BLaER1 treated with 17β-estradiol and CSF1 and Interleukin-3, amounts not matched to agents 10 nM and 100 nM (cell line): Measurements from ENCODE around the gene ATF7.
A peak's percentile ranks its signal among the peaks of the same experiment; 100 is the strongest.

ENCODE experiments used
- H3K27ac ChIP-seq, 11 experiments: shearing (Covaris generic); formaldehyde crosslinking; 2 replicates each; pipeline ENCODE4 v1.8.1; 2022
- H3K27me3 ChIP-seq, 11 experiments: shearing (Covaris generic); formaldehyde crosslinking; 2 replicates each; pipeline ENCODE4 v1.8.1; 2022
- H3K36me3 ChIP-seq, 11 experiments: shearing (Covaris generic); formaldehyde crosslinking; 2 replicates each; pipeline ENCODE4 v1.8.1; 2022
- H3K4me1 ChIP-seq, 10 experiments: shearing (Covaris generic); formaldehyde crosslinking; 2 replicates each; pipeline ENCODE4 v1.8.1; 2022
- H3K4me2 ChIP-seq, 11 experiments: shearing (Covaris generic); formaldehyde crosslinking; 2 replicates each; pipeline ENCODE4 v1.8.1; 2022
- H3K4me3 ChIP-seq, 10 experiments: shearing (Covaris generic); formaldehyde crosslinking; 2 replicates each; pipeline ENCODE4 v1.8.1; 2022
- H3K9ac ChIP-seq, 11 experiments: shearing (Covaris generic); formaldehyde crosslinking; 2 replicates each; pipeline ENCODE4 v1.8.1; 2022
- H3K9me3 ChIP-seq, 11 experiments: shearing (Covaris generic); formaldehyde crosslinking; replicated peaks in 1 of 11; 2 replicates each; pipeline ENCODE4 v1.8.1; 2022
- H4K20me1 ChIP-seq, 11 experiments: shearing (Covaris generic); formaldehyde crosslinking; 2 replicates each; pipeline ENCODE4 v1.8.1; 2022
- Cebpa-rat ChIP-seq, 11 experiments: shearing (Covaris generic); IDR thresholded peaks; 2 replicates each; pipeline ENCODE4 v1.8.1; 2022

The ATF7 gene

DNA sequence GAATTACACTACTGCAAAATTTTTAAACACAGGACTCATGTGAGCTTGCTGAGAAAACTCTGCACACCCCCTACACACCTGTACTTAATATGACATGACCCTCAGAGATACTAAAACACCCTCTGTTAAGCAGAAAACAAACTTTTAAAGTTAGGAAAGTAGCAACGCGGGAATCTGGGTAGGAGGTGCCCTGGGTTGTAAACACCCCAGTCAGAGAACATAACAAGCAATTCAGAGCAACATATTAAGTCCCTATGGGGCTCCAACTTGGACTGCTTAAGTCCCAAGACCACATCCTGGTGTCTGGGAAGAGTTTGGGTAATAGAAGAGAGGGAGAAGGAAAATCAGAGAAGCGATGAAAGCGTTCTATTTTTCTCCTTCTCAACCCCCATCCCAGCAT, 1.2 kb downstream of the ATF7 start:
- Histone ChIP-seq H3K9ac (peak overlapping the region; percentile 89 to 98 (median 95)), H3K4me1 (peaks cover 40 to 58% (median 45%) of the 10 kb centered on the region in 10 experiments), H3K4me3 (peak overlapping the region; percentile 66 to 82 (median 78)), H3K9me3 (peaks cover 0 to 4% (median 0%) of the 10 kb centered on the region in 11 experiments; a peak in 1 of 22 replicates), H3K27ac (peak overlapping the region; percentile 88 to 99 (median 95); a peak in 21 of 22 replicates), H4K20me1 (peaks cover 0 to 15% (median 0%) of the 10 kb centered on the region in 11 experiments; a peak in 5 of 22 replicates), H3K4me2 (peak overlapping the region; percentile 84 to 99 (median 95)), H3K27me3 (no peaks in the 10 kb centered on the region), H3K36me3 (peaks cover 0 to 23% (median 7%) of the 10 kb centered on the region in 11 experiments; a peak in 9 of 22 replicates)
- TF ChIP-seq Cebpa-rat (IDR thresholded peaks at IDR 0.05), result no peak

DNA sequence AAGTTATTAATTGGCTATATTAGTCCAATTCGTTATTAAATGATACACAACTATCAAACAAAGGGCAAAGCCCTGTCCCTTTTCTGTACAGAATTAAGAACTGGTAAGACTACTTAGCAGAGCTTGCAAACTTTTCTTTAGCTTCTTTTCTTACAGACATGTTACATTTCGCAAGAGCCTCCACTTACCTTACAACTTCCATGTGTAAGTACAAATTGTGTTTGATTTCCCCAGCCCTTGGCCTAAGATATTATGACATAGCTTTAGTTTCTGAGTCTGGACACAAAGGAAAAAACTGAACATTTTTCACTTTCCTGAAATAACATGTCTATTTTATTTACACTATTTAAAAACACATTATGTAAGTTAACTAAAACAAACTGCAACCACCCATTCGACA, 1.7 kb downstream of the ATF7 start:
- H3K36me3 ChIP-seq, result peaks cover 0 to 23% (median 7%) of the 10 kb centered on the region in 11 experiments; a peak in 9 of 22 replicates
- peaks cover 45 to 63% (median 50%) of the 10 kb centered on the region in 10 experiments for H3K4me1 ChIP-seq
- no peaks in the 10 kb centered on the region for H3K27me3 ChIP-seq
- peak overlapping the region; percentile 25 to 98 (median 95); a peak in 20 of 22 replicates for H3K9ac ChIP-seq
- peak overlapping the region; percentile 66 to 82 (median 78); a peak in 19 of 20 replicates for H3K4me3 ChIP-seq
- peak overlapping the region; percentile 84 to 99 (median 95) for H3K4me2 ChIP-seq
- no peaks in the 10 kb centered on the region for H3K9me3 ChIP-seq
- TF ChIP-seq Cebpa-rat (IDR thresholded peaks at IDR 0.05), result peak in 2 of 11 experiments; percentile 24 to 30; a peak in 3 of 22 replicates
- peak overlapping the region in 8 of 11 experiments; percentile 91 to 99 (median 96); a peak in 14 of 22 replicates for H3K27ac ChIP-seq
- H4K20me1 ChIP-seq, result peaks cover 0 to 15% (median 0%) of the 10 kb centered on the region in 11 experiments; a peak in 5 of 22 replicates

DNA sequence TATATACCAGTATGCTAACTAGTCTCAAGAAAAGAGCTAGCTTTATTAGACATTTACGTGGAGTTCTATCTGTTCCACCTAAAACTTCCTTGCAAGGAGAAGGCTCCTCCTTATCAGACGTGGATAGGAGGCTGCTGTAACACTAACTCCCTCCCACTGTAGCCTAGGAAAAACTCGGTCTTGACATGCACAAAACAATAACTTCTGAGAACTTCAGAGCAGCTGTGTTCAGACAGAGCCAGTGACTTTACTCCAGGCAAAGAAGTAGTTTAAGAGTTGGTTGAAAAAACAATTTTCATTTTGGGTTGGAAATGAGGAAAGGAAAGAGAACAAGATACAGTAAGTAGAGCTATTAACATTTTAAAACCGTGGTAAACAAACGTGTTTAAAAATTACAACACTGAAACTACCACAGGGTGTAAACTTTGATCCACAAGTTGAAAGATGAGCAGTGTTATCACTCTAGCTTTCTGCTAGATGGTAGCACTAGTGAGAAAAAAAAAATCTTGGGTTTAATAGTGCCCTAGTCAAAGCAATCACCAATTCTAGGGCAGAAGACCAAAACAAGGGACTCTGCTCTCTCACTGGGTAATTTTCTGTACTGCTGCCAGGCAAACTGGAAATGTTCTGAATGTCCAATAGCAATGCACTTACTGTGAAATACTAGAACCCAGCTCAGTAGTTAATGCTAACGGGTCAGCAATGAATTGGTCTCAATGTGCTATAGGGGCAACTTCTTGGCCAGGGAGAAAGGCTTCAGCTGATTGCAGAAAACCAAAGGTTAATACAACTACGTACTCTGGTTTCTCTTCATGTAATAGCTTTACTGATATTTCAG, 2.4 kb downstream of the ATF7 start:
- H3K9me3 ChIP-seq, result no peaks in the 10 kb centered on the region
- no peaks in the 10 kb centered on the region for H3K27me3 ChIP-seq
- H3K27ac ChIP-seq, result peak overlapping the region; percentile 0 to 99 (median 45); a peak in 14 of 22 replicates
- peak overlapping the region; percentile 84 to 99 (median 95) for H3K4me2 ChIP-seq
- peak overlapping the region; percentile 25 to 98 (median 95); a peak in 21 of 22 replicates for H3K9ac ChIP-seq
- H3K36me3 ChIP-seq, result peaks cover 0 to 23% (median 7%) of the 10 kb centered on the region in 11 experiments; a peak in 9 of 22 replicates
- TF ChIP-seq Cebpa-rat (IDR thresholded peaks at IDR 0.05), result no peak
- peak overlapping the region; percentile 66 to 82 (median 78); a peak in 16 of 20 replicates for H3K4me3 ChIP-seq
- peaks cover 52 to 70% (median 57%) of the 10 kb centered on the region in 10 experiments for H3K4me1 ChIP-seq
- peaks cover 0 to 17% (median 0%) of the 10 kb centered on the region in 11 experiments; a peak in 6 of 22 replicates for H4K20me1 ChIP-seq

DNA sequence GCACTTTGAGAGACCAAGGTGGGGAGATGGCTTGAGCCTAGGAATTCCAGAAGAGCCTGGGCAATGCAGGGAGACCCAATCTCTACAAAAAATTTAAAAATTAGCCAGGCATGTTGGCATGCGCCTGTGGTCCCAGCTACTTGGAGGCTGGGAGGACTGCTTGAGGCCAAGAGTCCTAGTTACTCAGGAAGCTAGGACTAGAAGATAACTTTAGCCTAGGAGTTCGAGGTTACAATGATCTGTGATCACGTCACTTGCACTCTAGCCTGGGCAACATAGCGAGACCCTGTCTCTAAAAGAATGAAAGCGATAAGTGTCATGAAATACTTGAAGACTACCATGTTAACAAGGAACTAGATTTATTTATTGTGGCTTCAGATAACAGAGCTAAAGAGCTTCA, 3.5 kb downstream of the ATF7 start:
- Histone ChIP-seq H3K4me3 (no peak overlapping the region), H3K4me2 (peak overlapping the region; percentile 8 to 99 (median 94); a peak in 18 of 22 replicates), H3K9me3 (no peaks in the 10 kb centered on the region), H3K27me3 (no peaks in the 10 kb centered on the region), H3K27ac (peak overlapping the region in 5 of 11 experiments; percentile 2 to 97 (median 10); a peak in 5 of 22 replicates), H4K20me1 (peaks cover 0 to 26% (median 0%) of the 10 kb centered on the region in 11 experiments; a peak in 6 of 22 replicates), H3K4me1 (peaks cover 57 to 77% (median 66%) of the 10 kb centered on the region in 10 experiments), H3K36me3 (peaks cover 0 to 23% (median 7%) of the 10 kb centered on the region in 11 experiments; a peak in 9 of 22 replicates), H3K9ac (peak overlapping the region in 1 of 11 experiments; percentile 12; a peak in 1 of 22 replicates)
- TF ChIP-seq Cebpa-rat (IDR thresholded peaks at IDR 0.05), result no peak

DNA sequence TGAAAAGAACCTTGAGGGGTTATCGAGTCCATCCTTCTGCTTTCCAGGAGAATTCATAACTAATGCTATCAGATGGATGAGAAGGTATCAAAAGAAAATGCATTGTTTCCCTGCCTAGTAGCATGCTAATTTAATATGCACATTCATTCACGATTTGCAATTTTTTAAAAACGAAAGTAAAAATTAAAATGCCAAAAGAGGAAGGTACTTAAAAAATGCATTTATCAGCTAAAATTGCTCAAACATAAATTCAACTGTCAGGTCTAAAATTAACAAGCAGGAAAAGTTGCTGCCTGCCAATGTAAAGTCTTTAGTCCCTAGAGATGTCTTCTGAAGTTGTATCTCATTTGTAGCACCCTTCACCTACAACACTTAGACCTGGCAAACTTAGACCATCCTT, 7.9 kb downstream of the ATF7 start:
- Histone ChIP-seq H3K9me3 (no peaks in the 10 kb centered on the region), H4K20me1 (peaks cover 0 to 40% (median 0%) of the 10 kb centered on the region in 11 experiments; a peak in 7 of 22 replicates), H3K4me2 (peak overlapping the region; percentile 68 to 95 (median 86)), H3K4me3 (peak overlapping the region; percentile 41 to 62 (median 52); a peak in 18 of 20 replicates), H3K36me3 (peaks cover 0 to 44% (median 23%) of the 10 kb centered on the region in 11 experiments; a peak in 19 of 22 replicates), H3K4me1 (peaks cover 52 to 91% (median 74%) of the 10 kb centered on the region in 10 experiments), H3K27me3 (no peaks in the 10 kb centered on the region), H3K9ac (peak overlapping the region; percentile 55 to 81 (median 73)), H3K27ac (peak overlapping the region; percentile 52 to 87 (median 84); a peak in 21 of 22 replicates)
- TF ChIP-seq Cebpa-rat (IDR thresholded peaks at IDR 0.05), result no peak

DNA sequence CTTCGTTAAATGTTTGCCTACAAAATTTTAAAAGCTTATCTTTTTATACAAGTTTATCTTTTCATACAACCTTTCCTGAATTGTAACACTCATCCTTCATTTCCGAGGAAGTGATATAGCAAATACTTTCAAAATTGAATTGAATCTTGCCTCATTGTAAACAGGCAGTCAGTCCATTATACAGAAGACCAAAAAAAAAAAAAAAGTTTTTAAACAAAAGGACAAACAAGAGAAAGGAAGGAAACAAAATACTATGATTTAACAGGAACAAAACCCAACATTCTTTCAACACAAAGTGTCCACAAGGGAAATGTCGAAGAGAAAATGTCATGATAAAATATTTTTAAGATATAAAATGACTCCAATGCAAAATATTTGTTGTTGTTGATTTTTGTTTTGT, 8.5 kb downstream of the ATF7 start:
- H3K36me3 ChIP-seq, result peaks cover 0 to 45% (median 23%) of the 10 kb centered on the region in 11 experiments; a peak in 19 of 22 replicates
- peak overlapping the region; percentile 55 to 81 (median 73) for H3K9ac ChIP-seq
- no peaks in the 10 kb centered on the region for H3K9me3 ChIP-seq
- no peak for TF ChIP-seq Cebpa-rat (IDR thresholded peaks at IDR 0.05)
- H3K4me2 ChIP-seq, result peak overlapping the region; percentile 68 to 95 (median 86); a peak in 21 of 22 replicates
- peak overlapping the region; percentile 52 to 87 (median 84); a peak in 21 of 22 replicates for H3K27ac ChIP-seq
- H3K4me3 ChIP-seq, result peak overlapping the region; percentile 41 to 62 (median 52); a peak in 17 of 20 replicates
- H4K20me1 ChIP-seq, result peaks cover 0 to 44% (median 0%) of the 10 kb centered on the region in 11 experiments; a peak in 8 of 22 replicates
- H3K27me3 ChIP-seq, result no peaks in the 10 kb centered on the region
- peaks cover 49 to 85% (median 69%) of the 10 kb centered on the region in 10 experiments for H3K4me1 ChIP-seq

DNA sequence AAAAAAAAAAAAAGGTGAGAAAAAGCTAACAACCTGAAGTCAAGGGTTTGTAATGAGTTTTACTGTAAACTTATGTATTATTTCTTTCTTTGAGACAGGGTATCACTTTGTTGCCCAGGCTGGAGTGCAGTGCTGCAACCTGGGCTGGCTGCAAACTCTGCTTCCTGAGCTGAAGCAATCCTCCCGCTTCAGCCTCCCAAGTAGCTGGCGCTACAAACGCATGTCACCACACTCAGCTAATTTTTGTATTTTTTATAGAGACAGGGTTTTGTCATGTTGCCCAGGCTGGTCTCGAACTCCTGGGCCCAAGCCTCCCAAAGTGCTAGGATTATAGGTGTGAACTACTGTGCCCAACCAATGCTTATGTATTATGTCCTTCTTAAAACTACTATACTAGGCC, 9.2 kb downstream of the ATF7 start:
- H3K9me3 ChIP-seq, result no peaks in the 10 kb centered on the region
- H3K4me2 ChIP-seq, result peak overlapping the region; percentile 68 to 95 (median 86)
- peaks cover 0 to 52% (median 0%) of the 10 kb centered on the region in 11 experiments; a peak in 9 of 22 replicates for H4K20me1 ChIP-seq
- H3K4me1 ChIP-seq, result peaks cover 44 to 78% (median 66%) of the 10 kb centered on the region in 10 experiments
- H3K27me3 ChIP-seq, result no peaks in the 10 kb centered on the region
- H3K9ac ChIP-seq, result peak overlapping the region; percentile 55 to 81 (median 73); a peak in 19 of 22 replicates
- peaks cover 5 to 45% (median 26%) of the 10 kb centered on the region in 11 experiments; a peak in 20 of 22 replicates for H3K36me3 ChIP-seq
- H3K4me3 ChIP-seq, result peak overlapping the region in 2 of 10 experiments; percentile 3 to 16; a peak in 2 of 20 replicates
- peak in 2 of 11 experiments; percentile 34 to 39; a peak in 2 of 22 replicates for TF ChIP-seq Cebpa-rat (IDR thresholded peaks at IDR 0.05)
- peak overlapping the region in 10 of 11 experiments; percentile 70 to 87 (median 84); a peak in 20 of 22 replicates for H3K27ac ChIP-seq

DNA sequence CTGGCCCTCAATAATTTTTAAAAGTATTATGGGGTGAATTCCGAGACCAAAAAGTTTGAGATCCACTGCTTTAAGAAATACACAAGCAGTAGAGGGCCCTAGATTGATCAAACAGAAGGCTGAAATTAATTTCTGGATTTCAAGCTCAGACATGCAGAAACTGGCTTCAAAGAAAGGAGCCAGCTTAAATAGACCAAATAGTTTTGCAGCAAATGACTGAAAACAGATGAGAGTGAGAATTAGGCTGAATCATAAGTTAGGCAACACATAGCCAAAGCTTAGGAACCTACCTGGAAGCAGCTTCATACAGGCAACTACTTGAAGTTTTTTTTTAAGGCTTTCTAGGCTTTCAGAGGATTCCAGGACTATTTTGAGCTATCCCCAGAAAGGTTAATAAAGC, 12.4 kb downstream of the ATF7 start:
- Histone ChIP-seq H3K27me3 (no peaks in the 10 kb centered on the region), H3K9me3 (no peaks in the 10 kb centered on the region), H3K4me2 (no peak overlapping the region; a peak in 1 of 22 replicates), H3K27ac (0 out of 22 replicates have a peak overlapping the region, but pooled peaks of 1 of the 11 experiments have one; percentile 9), H4K20me1 (peaks cover 0 to 63% (median 0%) of the 10 kb centered on the region in 11 experiments; a peak in 9 of 22 replicates), H3K9ac (peak overlapping the region in 2 of 11 experiments; percentile 1 to 9; a peak in 1 of 22 replicates), H3K4me1 (peaks cover 27 to 61% (median 52%) of the 10 kb centered on the region in 10 experiments), H3K36me3 (peaks cover 15 to 64% (median 34%) of the 10 kb centered on the region in 11 experiments), H3K4me3 (no peak overlapping the region)
- no peak for TF ChIP-seq Cebpa-rat (IDR thresholded peaks at IDR 0.05)
